Thyroid gland (tissue), 4 donors: ENCODE results near the gene BSG. TPM values are rescaled to one million over a fixed set of nuclear protein-coding genes. Genes with fewer than 3 reads are reported as not detected.
"Not testable (repeated sequence)": the region's sequence is repeated elsewhere in the genome, so short reads cannot be mapped to it uniquely, and the experiment has no call there.

ENCODE experiments used
- DNase-seq, 2 donors: peaks; one replicate each; pipeline ENCODE4 v3.0.0-alpha.2; 2019
- H3K27ac ChIP-seq, 3 donors: fragments of 200-600 bp; sonication (generic); 1 replicate in 2 of 3; 2 replicates in 1 of 3; pipeline ENCODE4 v1.5.1; 2016 to 2019; ENCODE audit warnings: mild to moderate bottlenecking in 1 of 3, moderate library complexity in 1 of 3
- H3K27me3 ChIP-seq: fragments of 200-600 bp; sonication (generic); one replicate; pipeline ENCODE4 v1.5.1; 2019
- H3K36me3 ChIP-seq, 2 donors: fragments of 200-600 bp; sonication (generic); one replicate each; pipeline ENCODE4 v1.5.1; 2016 to 2019
- H3K4me1 ChIP-seq, 2 donors: fragments of 200-600 bp; sonication (generic); one replicate each; pipeline ENCODE4 v1.5.1; 2017 to 2019
- H3K4me3 ChIP-seq, 3 donors: fragments of 200-600 bp; sonication (generic); replicated peaks in 1 of 3; 1 replicate in 2 of 3; 2 replicates in 1 of 3; pipeline ENCODE4 v1.5.1; 2016; ENCODE audit warnings: mild to moderate bottlenecking in 1 of 3
- H3K9me3 ChIP-seq: fragments of 200-600 bp; sonication (generic); one replicate; pipeline ENCODE4 v1.5.1; 2017
- CTCF ChIP-seq, 6 experiments: fragments of 200-600 bp in 3 of 6; fragments of 450-650 bp in 3 of 6; sonication (generic) in 3 of 6; IDR thresholded peaks; one replicate each; pipeline ENCODE4 v1.5.1; 2016 to 2019; ENCODE audit warnings: antibody characterized with exemption in 6 of 6, mild to moderate bottlenecking in 2 of 6, inconsistent platforms in 1 of 6, moderate library complexity in 1 of 6
- POLR2A ChIP-seq, 2 donors: fragments of 450-650 bp; IDR thresholded peaks; one replicate each; pipeline ENCODE4 v1.6.1; 2017; ENCODE audit warnings: antibody characterized with exemption in 2 of 2, mild to moderate bottlenecking in 2 of 2, moderate library complexity in 1 of 2
- WGBS, 2 donors: methylation state at CpG; one replicate each; pipeline ENCODE4 v1.1.5; 2017; 5-methylcytosine and 5-hydroxymethylcytosine counted together
- intact Hi-C: fragments of 100-400 bp; cut with DNase I; formaldehyde crosslinking; loops from one replicate; pipeline ENCODE4 v1.15.1; 2023
- total RNA-seq, 4 donors: library from RNA; depleted of rRNA; stranded (reverse); fragments of >200 nt; gene quantifications; one replicate each; pipeline ENCODE4 v1.2.3, GENCODE V29; 2016

The BSG gene
- total RNA-seq, 4 donors from 2014 or later: 349 to 702 (median 569) TPM

- 95 to 99% methylated on average over 9 to 19 of the region's 27 CpGs for WGBS, 2 donors
- Histone ChIP-seq H3K36me3 (peaks cover 55 to 56% of the 10 kb centered on the region in 2 donors), H3K27ac (no peak overlapping the region), H3K4me1 (peaks cover 0 to 4% of the 10 kb centered on the region in 2 donors), H3K4me3 (no peak overlapping the region), H3K27me3 (no peaks in the 10 kb centered on the region), H3K9me3 (no peaks in the 10 kb centered on the region)
- no peak for TF ChIP-seq CTCF (IDR thresholded peaks at IDR 0.05)
- no peak for TF ChIP-seq POLR2A (IDR thresholded peaks at IDR 0.05)
- intact Hi-C loops: no loop called here
- DNase-seq: no peak
Observed at GRCh38 chr19:618674-619285, 46.4 kb downstream of the BSG start.

- H3K36me3 ChIP-seq: peaks cover 56 to 62% of the 10 kb centered on the region in 2 donors
- DNase-seq: no peak
- peaks cover 0 to 4% of the 10 kb centered on the region in 2 donors for H3K4me1 ChIP-seq
- no peak overlapping the region for H3K27ac ChIP-seq
- no peak overlapping the region for H3K4me3 ChIP-seq
- 93 to 94% methylated on average over 19 to 23 of the region's 47 CpGs for WGBS, 2 donors
- TF ChIP-seq CTCF (IDR thresholded peaks at IDR 0.05): no peak
- TF ChIP-seq POLR2A (IDR thresholded peaks at IDR 0.05): no peak
- no peaks in the 10 kb centered on the region for H3K27me3 ChIP-seq
- intact Hi-C loops: no loop called here
- H3K9me3 ChIP-seq: no peaks in the 10 kb centered on the region
Observed at GRCh38 chr19:619286-620002, 47.0 kb downstream of the BSG start.

GRCh38 chr19:620166-620862 lies 47.9 kb downstream of the BSG start:
- WGBS, 2 donors: 92 to 97% methylated on average over 32 to 37 of the region's 51 CpGs
- no peak for DNase-seq

GRCh38 chr19:621191-621590 lies 48.8 kb downstream of the BSG start:
- H3K4me3 ChIP-seq, H3K27me3 ChIP-seq, DNase-seq, intact Hi-C loops, H3K9me3 ChIP-seq, H3K27ac ChIP-seq, H3K4me1 ChIP-seq: not testable (repeated sequence)
- 95% methylated on average over 34 of the region's 48 CpGs for WGBS, 2 donors
- peaks cover 56 to 73% of the 10 kb centered on the region in 2 donors for H3K36me3 ChIP-seq

More at GRCh38 chr19:620166-620862, 47.9 kb downstream of the BSG start:
- Histone ChIP-seq H3K4me1 (peaks cover 0 to 4% of the 10 kb centered on the region in 2 donors), H3K9me3 (no peaks in the 10 kb centered on the region), H3K4me3 (no peak overlapping the region), H3K36me3 (peaks cover 56 to 68% of the 10 kb centered on the region in 2 donors), H3K27me3 (no peaks in the 10 kb centered on the region), H3K27ac (no peak overlapping the region)
- intact Hi-C loops: no loop called here
- no peak for TF ChIP-seq CTCF (IDR thresholded peaks at IDR 0.05)
- no peak for TF ChIP-seq POLR2A (IDR thresholded peaks at IDR 0.05)

GRCh38 chr19:621819-622218 lies 49.4 kb downstream of the BSG start:
- intact Hi-C loops: no loop called here
- Histone ChIP-seq H3K27me3 (no peaks in the 10 kb centered on the region), H3K27ac (no peak overlapping the region), H3K4me1 (no peaks in the 10 kb centered on the region), H3K9me3 (no peaks in the 10 kb centered on the region), H3K36me3 (peaks cover 56 to 73% of the 10 kb centered on the region in 2 donors), H3K4me3 (no peak overlapping the region)
- DNase-seq: no peak
- WGBS, 2 donors: 95 to 96% methylated on average over 22 to 23 of the region's 24 CpGs
- TF ChIP-seq POLR2A (IDR thresholded peaks at IDR 0.05) (no peak), CTCF (IDR thresholded peaks at IDR 0.05) (no peak)
